ENCODE results near the gene TMEM132A.

TMEM132A gene, protein sequence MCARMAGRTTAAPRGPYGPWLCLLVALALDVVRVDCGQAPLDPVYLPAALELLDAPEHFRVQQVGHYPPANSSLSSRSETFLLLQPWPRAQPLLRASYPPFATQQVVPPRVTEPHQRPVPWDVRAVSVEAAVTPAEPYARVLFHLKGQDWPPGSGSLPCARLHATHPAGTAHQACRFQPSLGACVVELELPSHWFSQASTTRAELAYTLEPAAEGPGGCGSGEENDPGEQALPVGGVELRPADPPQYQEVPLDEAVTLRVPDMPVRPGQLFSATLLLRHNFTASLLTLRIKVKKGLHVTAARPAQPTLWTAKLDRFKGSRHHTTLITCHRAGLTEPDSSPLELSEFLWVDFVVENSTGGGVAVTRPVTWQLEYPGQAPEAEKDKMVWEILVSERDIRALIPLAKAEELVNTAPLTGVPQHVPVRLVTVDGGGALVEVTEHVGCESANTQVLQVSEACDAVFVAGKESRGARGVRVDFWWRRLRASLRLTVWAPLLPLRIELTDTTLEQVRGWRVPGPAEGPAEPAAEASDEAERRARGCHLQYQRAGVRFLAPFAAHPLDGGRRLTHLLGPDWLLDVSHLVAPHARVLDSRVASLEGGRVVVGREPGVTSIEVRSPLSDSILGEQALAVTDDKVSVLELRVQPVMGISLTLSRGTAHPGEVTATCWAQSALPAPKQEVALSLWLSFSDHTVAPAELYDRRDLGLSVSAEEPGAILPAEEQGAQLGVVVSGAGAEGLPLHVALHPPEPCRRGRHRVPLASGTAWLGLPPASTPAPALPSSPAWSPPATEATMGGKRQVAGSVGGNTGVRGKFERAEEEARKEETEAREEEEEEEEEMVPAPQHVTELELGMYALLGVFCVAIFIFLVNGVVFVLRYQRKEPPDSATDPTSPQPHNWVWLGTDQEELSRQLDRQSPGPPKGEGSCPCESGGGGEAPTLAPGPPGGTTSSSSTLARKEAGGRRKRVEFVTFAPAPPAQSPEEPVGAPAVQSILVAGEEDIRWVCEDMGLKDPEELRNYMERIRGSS

GRCh38 chr11:60924110-60924905 is at the start of gene TMEM132A:
TMEM132A (plus strand) TSS chr11:60924460; CDS start chr11:60924634, 174 bp downstream.
- no peak for DNase-seq

DNA sequence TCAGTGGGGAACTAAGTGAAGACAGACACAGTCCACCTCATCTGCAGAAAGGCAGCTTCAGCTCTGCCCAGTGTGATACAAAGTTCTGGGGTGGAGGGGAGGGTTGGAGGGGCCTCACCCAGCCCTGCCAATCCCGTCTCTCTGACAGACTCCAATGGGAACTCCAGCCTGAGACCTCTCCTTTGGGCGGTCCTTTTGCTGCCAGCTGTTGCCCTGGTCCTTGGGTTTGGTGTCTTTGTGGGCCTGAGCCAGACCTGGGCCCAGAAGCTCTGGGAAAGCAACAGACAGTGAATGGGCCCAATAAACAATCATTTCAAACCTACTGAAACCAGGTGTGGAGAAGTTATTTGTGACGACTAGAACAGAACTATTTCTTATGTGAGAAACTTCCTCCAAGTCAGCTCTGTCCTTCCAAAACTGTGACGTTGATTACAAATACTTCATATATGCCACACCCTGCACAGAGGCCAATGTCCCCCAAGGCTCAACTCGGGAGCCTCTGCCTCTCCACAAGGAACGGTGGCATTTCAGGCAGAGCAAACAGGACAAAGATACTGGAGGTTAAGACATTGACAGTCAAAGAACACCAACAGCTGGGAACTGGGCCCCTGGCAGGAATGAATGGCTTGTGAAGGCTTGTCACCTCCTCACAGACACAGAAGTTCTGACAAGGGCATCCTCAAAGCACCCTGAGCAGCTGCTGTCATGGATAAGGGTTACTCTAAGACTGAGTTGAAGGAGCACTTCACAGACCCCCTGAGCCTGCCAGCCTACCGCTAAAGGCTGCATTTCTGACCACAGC is 48.7 kb upstream of the TMEM132A start:
- DNase-seq, result no peak

DNA sequence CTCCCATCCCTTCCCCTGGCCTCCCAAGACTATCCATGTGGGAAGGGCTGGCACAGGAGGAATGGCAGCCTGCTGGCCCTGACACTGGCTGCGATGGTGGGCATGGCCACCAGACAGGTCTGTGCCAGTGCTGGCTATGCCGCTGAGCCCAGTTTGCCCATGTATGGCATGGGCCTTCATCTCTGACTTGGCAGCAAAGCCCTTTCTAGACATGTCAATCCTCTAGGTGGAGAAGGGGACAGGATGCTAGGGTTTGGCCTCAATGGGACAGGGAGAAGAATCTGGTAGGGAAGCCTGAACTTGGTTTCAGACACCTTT is 48.1 kb upstream of the TMEM132A start:
- DNase-seq, result no peak

- DNase-seq, result no peak
These were observed 45.8 kb upstream of the TMEM132A start for GRCh38 chr11:60878245-60879101.

GRCh38 chr11:60879104-60879503 is 45.2 kb upstream of the TMEM132A start:
- no peak for DNase-seq

DNA sequence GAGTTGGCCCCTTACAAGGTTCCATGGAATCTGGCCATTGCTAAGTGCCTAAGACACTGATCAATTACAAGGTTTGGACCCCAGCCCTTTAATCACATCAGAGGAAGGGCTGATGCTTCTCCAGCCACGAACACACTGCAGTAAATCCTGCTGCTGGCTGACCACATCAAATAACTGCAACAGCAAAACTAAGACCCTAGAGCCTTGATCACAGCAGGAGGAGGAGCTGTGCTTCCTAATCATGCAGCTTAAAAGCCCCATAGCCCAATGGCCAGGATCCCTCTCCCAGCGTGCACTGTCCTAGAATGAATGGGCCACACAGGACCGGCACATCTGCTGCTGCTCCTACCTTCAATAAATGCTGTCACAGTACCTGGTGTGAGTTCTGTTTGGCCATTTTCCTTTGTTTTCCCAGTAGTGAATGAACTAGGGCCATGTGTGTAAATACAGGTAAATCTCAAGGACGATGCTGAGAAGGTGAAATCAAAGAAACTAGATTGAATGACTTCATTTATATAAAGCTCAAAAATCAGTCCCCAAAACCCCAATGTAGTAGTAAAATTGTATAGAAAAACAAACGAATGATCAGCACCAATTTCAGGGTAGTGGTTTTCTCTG is 44.2 kb upstream of the TMEM132A start:
- no peak for DNase-seq

- no peak for DNase-seq
These were observed 43.5 kb upstream of the TMEM132A start for GRCh38 chr11:60880643-60881282.

DNA sequence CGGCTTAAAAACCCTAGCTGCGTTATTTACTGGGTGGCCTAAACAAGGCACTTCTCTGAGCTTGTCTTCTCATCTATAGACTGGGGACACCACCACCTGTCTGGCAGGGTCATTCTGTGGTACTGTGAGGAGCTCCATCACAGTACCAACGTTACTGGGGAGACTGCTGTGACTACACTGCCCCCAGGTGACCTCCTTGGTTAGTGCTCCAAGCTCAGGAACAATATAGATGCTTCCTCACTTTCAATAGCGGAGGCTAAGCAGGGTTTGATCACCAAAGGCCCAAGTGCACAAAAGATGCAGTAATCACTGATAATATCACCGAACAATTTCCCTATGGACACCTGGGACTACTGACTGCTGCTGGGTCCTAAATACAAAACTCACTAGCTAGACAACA is 36.7 kb upstream of the TMEM132A start:
- no peak for DNase-seq

GRCh38 chr11:60889869-60890311 is 34.4 kb upstream of the TMEM132A start:
- no peak for DNase-seq

DNA sequence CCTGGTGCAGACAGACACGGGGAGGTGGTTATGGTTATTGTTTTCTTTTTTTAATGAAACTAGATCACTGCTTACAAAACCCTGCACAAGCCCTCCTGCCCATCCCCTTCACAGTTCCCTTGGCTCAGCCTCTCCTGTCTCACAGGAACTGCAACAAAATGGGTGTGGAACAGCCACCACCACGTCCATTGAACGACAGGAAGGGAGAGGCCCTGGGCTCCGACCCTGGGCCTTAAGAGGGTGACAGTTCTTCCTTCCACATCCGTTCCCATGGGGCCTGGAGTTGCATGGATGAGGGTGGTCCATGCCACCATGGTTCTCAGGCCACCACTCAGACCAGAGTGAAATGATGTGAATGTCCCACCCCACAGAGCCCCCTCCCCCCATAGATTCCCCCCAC is 33.6 kb upstream of the TMEM132A start:
- no peak for DNase-seq

DNA sequence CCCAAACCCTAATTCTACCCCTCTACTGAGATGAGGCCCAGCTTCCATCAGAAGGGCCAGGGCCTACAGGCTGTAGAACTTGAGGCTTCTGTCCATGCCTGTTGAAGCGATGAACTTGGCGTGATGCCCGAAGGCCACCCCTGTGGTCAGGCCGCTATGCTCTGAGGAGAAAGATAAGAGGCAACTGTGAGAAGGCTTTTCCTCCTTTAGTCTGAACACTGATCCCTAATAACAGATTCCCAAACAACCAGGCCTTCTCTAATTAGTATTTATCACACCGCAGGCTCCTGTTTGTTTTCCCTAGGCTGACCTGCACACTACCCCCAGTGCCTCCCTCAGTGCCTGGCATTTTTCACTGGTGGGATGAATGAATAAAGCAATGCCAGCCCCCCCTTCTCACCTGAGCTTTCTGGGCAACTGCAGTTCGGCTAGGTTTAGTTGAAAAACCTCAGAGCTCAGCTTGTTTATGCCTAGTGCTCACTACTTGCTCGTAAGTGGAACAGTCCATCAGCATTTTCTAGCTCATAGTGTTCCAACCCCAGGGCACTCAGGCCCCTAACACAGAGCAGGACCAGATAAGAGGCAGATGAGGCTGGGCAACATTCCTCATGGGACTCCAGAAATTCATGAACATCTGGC is 33.0 kb upstream of the TMEM132A start:
- no peak for DNase-seq

DNA sequence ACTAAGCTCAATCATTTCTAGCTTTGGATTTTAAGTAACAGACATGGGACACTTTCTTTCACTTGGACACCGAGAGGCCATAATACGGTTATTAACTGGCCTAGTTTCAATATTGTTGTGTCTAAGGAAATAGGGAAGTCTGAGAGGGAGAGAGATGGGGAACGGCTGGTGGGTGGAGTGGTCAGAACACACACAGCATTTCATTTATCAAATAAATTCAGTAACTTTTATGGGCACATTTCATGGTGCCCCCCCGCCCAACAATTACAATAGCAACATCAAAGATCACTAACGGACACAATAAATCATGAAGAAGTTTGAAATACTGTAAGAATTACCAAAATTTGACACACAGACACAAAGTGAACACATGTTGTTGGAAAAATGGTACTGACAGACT is 28.6 kb upstream of the TMEM132A start:
- no peak for DNase-seq

DNA sequence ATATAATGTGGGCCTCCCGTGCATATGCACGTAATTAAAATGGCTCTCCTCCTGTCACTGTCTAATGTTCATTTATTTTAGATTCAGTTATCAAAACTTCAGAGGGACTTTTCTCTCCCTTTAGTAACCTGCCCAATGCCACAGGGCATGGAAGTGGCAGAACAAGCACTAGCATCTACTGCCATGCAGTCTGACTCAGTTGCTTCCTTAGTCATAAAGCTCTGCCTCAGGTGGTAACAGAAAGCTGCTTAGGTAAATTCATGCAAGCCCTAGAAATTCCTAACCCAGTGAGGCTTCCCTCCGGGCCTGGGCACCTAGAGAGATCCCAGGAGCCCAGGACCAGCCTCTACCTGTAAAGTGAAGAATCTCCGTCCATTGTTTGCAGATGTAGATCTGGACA is 26.8 kb upstream of the TMEM132A start:
- DNase-seq, result no peak

GRCh38 chr11:60899046-60899936 is 25.0 kb upstream of the TMEM132A start:
- DNase-seq, result no peak

- no peak for DNase-seq
These were observed 24.3 kb upstream of the TMEM132A start for GRCh38 chr11:60899977-60900376.

GRCh38 chr11:60900673-60901404 is 23.4 kb upstream of the TMEM132A start:
- no peak for DNase-seq

- no peak for DNase-seq
These were observed 21.6 kb upstream of the TMEM132A start for GRCh38 chr11:60902625-60903024.

- DNase-seq, result no peak
These were observed 19.2 kb upstream of the TMEM132A start for GRCh38 chr11:60905047-60905446.

Data from stimulated activated CD4-positive, alpha-beta T cell treated with anti-CD3 and anti-CD28 coated beads, Interleukin-12 subunit alpha, Interleukin-12 subunit beta, amount 100 ng/mL, for 4 hours (primary cell).